Ovary (tissue), 1 donor: ENCODE results near the gene CRYBG2.

Experiments
- EP300 ChIP-seq: sonication (generic); formaldehyde crosslinking; IDR thresholded peaks from one replicate; pipeline ENCODE4 v1.6.1; 2017; ENCODE audit warnings: antibody characterized with exemption
- POLR2A ChIP-seq: fragments of 450-650 bp; IDR thresholded peaks from one replicate; pipeline ENCODE4 v1.6.1; 2017; ENCODE audit warnings: antibody characterized with exemption, mild to moderate bottlenecking, moderate library complexity

GRCh38 chr1:26322042-26322331 lies 31.9 kb downstream of the CRYBG2 start:
- TF ChIP-seq POLR2A: no peak
- no peak for TF ChIP-seq EP300
